K562 (cell line): ENCODE data around the gene AKR1A1. TPM values are rescaled to one million over a fixed set of nuclear protein-coding genes. Genes with fewer than 3 reads are reported as not detected.

Experiments
- ATAC-seq: fragments of 200-7000 bp; cut with Tn5 transposase; 3 replicates; pipeline ENCODE4 v1.9.1; 2020; ENCODE audit warnings: moderate library complexity
- BruUV-seq: library from RNA; stranded (reverse); fragments of 400-500 nt; replicated peaks from 2 replicates; lab custom pipeline; 2021; lab: Mats Ljungman, UMichigan
- CTCF ChIA-PET: fragments of 300-600 bp; formaldehyde crosslinking; extraction: SDS; loops from one replicate; lab custom pipeline; 2021; ENCODE audit warnings: low intra/inter-chr PET ratio; lab: Yijun Ruan, JAX
- POLR2A ChIA-PET: fragments of 300-600, 350-650 bp; sonication (Branson Sonifier 250); formaldehyde crosslinking; extraction: SDS; loops from one replicate; lab custom pipeline; 2021; ENCODE audit warnings: antibody characterized with exemption, inconsistent platforms; lab: Yijun Ruan, JAX
- DNase-seq, 4 experiments: peaks; one replicate each; pipeline versions ENCODE4 v3.0.0 to v3.0.0-alpha.2; 2011 to 2018; ENCODE audit warnings: low spot score in 3 of 4, mixed read lengths in 3 of 4; ENCODE audit errors: extremely low read depth in 1 of 4
- FAIRE-seq: peaks from 2 replicates; lab custom pipeline; 2011; peaks lifted over from hg19 to GRCh38; lab: Jason Lieb, UNC
- H2AFZ ChIP-seq: 2 replicates; pipeline ENCODE4 v1.6.0; 2011; ENCODE audit warnings: low read depth, low read length, control low read depth, inconsistent platforms
- H3K27ac ChIP-seq: fragments of 200-600 bp; 3 replicates; pipeline ENCODE4 v1.8.0; 2011; ENCODE audit warnings: low read depth, mild to moderate bottlenecking, control low read depth, inconsistent platforms, low read length, moderate library complexity, mixed read lengths; ENCODE audit errors: extremely low read depth
- H3K27me3 ChIP-seq, 2 experiments: fragments of 300-600 bp in 1 of 2; 2 replicates in 1 of 2; 3 replicates in 1 of 2; pipeline versions ENCODE4 v1.6.0 to v1.8.0; 2011; ENCODE audit warnings: inconsistent platforms in 2 of 2, low read length in 2 of 2, mild to moderate bottlenecking in 1 of 2, mixed read lengths in 1 of 2, moderate library complexity in 1 of 2; ENCODE audit not compliant: control insufficient read depth in 2 of 2, insufficient read depth in 2 of 2
- H3K36me3 ChIP-seq: fragments of 300-600 bp; 3 replicates; pipeline ENCODE4 v1.8.0; 2011; ENCODE audit warnings: mild to moderate bottlenecking, low read length, inconsistent platforms; ENCODE audit not compliant: control insufficient read depth, insufficient read depth
- H3K4me1 ChIP-seq, 2 experiments: fragments of 200-600 bp in 1 of 2; replicated peaks in 1 of 2; 2 replicates in 1 of 2; 3 replicates in 1 of 2; pipeline versions ENCODE4 v1.5.1 to v1.8.0; 2011; ENCODE audit warnings: inconsistent platforms in 2 of 2, low read length in 2 of 2, mild to moderate bottlenecking in 1 of 2, mixed read lengths in 1 of 2, moderate library complexity in 1 of 2; ENCODE audit not compliant: control insufficient read depth in 2 of 2, insufficient read depth in 2 of 2
- H3K4me2 ChIP-seq: 2 replicates; pipeline ENCODE4 v1.6.1; 2011; ENCODE audit warnings: low read length, control low read depth, inconsistent platforms, mixed read lengths; ENCODE audit not compliant: insufficient read depth
- H3K4me3 ChIP-seq: fragments of 200-600 bp; sonication (generic), shearing (Covaris generic); 2 replicates; pipeline ENCODE4 v1.5.1; 2016; ENCODE audit warnings: control low read depth, inconsistent platforms
- H3K79me2 ChIP-seq: fragments of 200-600 bp; 3 replicates; pipeline ENCODE4 v1.8.0; 2011; ENCODE audit warnings: low read length, inconsistent platforms; ENCODE audit not compliant: control insufficient read depth, insufficient read depth
- H3K9ac ChIP-seq, 2 experiments: 2 replicates each; pipeline versions ENCODE4 v1.6.0 to v1.6.1; 2011; ENCODE audit warnings: low read depth in 2 of 2, low read length in 2 of 2, control low read depth in 1 of 2, inconsistent platforms in 1 of 2, mild to moderate bottlenecking in 1 of 2, mixed read lengths in 1 of 2; ENCODE audit not compliant: insufficient read depth in 1 of 2
- H3K9me1 ChIP-seq: one replicate; pipeline ENCODE4 v1.6.0; 2011; ENCODE audit warnings: inconsistent platforms, mild to moderate bottlenecking, low read length, moderate library complexity; ENCODE audit not compliant: control insufficient read depth, insufficient read depth
- H3K9me3 ChIP-seq: replicated peaks from 2 replicates; pipeline ENCODE4 v1.5.1; 2011; ENCODE audit warnings: low read depth, low read length, inconsistent platforms; ENCODE audit not compliant: control insufficient read depth, insufficient read depth
- H4K20me1 ChIP-seq: replicated peaks from 2 replicates; pipeline ENCODE4 v1.6.1; 2011; ENCODE audit warnings: low read length, inconsistent platforms, mixed read lengths; ENCODE audit not compliant: control insufficient read depth, insufficient read depth
- ATF7 ChIP-seq: fragments of 450-650 bp; IDR thresholded peaks from 2 replicates; pipeline ENCODE4 v1.7.1; 2014; ENCODE audit warnings: mild to moderate bottlenecking, moderate library complexity
- CBX3 ChIP-seq, 2 experiments: IDR thresholded peaks; 1 replicate in 1 of 2; 2 replicates in 1 of 2; pipeline ENCODE4 v1.6.1; 2012; ENCODE audit warnings: inconsistent platforms in 2 of 2, low read length in 2 of 2, borderline replicate concordance in 1 of 2, control low read depth in 1 of 2
- EHMT2 ChIP-seq: fragments of 450-650 bp; IDR thresholded peaks from 2 replicates; pipeline ENCODE4 v1.6.1; 2018; ENCODE audit warnings: antibody characterized with exemption
- ESRRA ChIP-seq: fragments of 450-650 bp; IDR thresholded peaks from 2 replicates; pipeline ENCODE4 v1.6.1; 2014; ENCODE audit warnings: low read depth, mild to moderate bottlenecking, moderate library complexity, borderline replicate concordance
- GATAD2A ChIP-seq: fragments of 450-650 bp; IDR thresholded peaks from 2 replicates; pipeline ENCODE4 v1.6.1; 2017
- HDGF ChIP-seq: fragments of 450-650 bp; IDR thresholded peaks from 2 replicates; pipeline ENCODE4 v1.6.1; 2016
- NFATC3 ChIP-seq: fragments of 450-650 bp; IDR thresholded peaks from 2 replicates; pipeline ENCODE4 v1.6.1; 2017; ENCODE audit warnings: mild to moderate bottlenecking
- SMARCE1 ChIP-seq: fragments of 450-650 bp; IDR thresholded peaks from 2 replicates; pipeline ENCODE4 v1.7.1; 2016; ENCODE audit warnings: mild to moderate bottlenecking
- TAF7 ChIP-seq: fragments of 450-650 bp; IDR thresholded peaks from 2 replicates; pipeline ENCODE4 v1.6.1; 2016; ENCODE audit warnings: missing genetic modification characterization, missing compliant biosample characterization
- TEAD1 ChIP-seq, 2 experiments: fragments of 450-650 bp in 1 of 2; sonication (generic) in 1 of 2; formaldehyde crosslinking; IDR thresholded peaks; 2 replicates each; pipeline versions ENCODE4 v1.4.0 to v1.8.0; 2020 to 2022; ENCODE audit warnings: mild to moderate bottlenecking in 2 of 2, missing genetic modification reagents in 1 of 2
- U2AF1 ChIP-seq: fragments of 200-400 bp; formaldehyde crosslinking; optimal IDR thresholded peaks from 2 replicates; pipeline ENCODE3; 2017; ENCODE audit warnings: mild to moderate bottlenecking, low read depth, low read length, moderate library complexity
- ZNF696 ChIP-seq: fragments of 250-450 bp; sonication (Bioruptor Pico); conservative IDR thresholded peaks from 2 replicates; pipeline ENCODE4 v1.4.0; 2020; ENCODE audit warnings: mild to moderate bottlenecking, moderate library complexity
- WGBS: fragments of 100-300 bp; shearing (Covaris generic); methylation state at CpG from one replicate; pipeline ENCODE4 v1.1.6; 2016; ENCODE audit warnings: low coverage, mixed read lengths; ENCODE audit not compliant: insufficient coverage; ENCODE audit errors: missing lambda C conversion rate; 5-methylcytosine and 5-hydroxymethylcytosine counted together
- in situ Hi-C: fragments of 300-500 bp; cut with MboI; formaldehyde crosslinking; loops from 4 replicates; pipeline ENCODE4 v1.15.0; 2018; ENCODE audit warnings: inconsistent platforms, mixed read lengths
- intact Hi-C: fragments of 100-400 bp; cut with micrococcal nuclease; formaldehyde crosslinking; loops from 2 replicates; pipeline ENCODE4 v1.14.2; 2022
- polyA plus RNA-seq, 8 experiments: library from polyadenylated mRNA; depleted of rRNA in 4 of 8; stranded (reverse) in 5 of 8; unstranded in 3 of 8; fragments of >200 nt; fragmentation: Nextera tagmentation in 2 of 8; fragmentation: Illumina TruSeq in 1 of 8; extraction: Ambion mirVana in 2 of 8; extraction: Trizol in 1 of 8; gene quantifications; 2 replicates each; pipeline versions ENCODE4 v1.2.1 to v1.2.3, GENCODE V29; 2011 to 2014; ENCODE audit warnings: inconsistent platforms in 1 of 8, missing spikeins in 1 of 8
- total RNA-seq, 7 experiments: library from RNA; depleted of rRNA in 6 of 7; stranded (reverse); fragments of >200 nt in 6 of 7; fragmentation: Illumina TruSeq in 2 of 7; extraction: Trizol in 2 of 7; gene quantifications; 2 replicates each; pipeline versions ENCODE4 v1.2.1 to v1.2.3, GENCODE V29; 2011 to 2021; ENCODE audit warnings: low replicate concordance in 1 of 7
- TF ChIP-seq, protein P1 (sequence below), 2 experiments: IDR thresholded peaks; 2 replicates each; pipeline ENCODE4 v1.6.1; 2012; ENCODE audit warnings: improper control_type of control experiment in 2 of 2, low read depth in 2 of 2, low read length in 2 of 2, borderline replicate concordance in 1 of 2

AKR1A1 gene
- total and polyA plus RNA-seq, 9 of the 15 experiments (the other 6 are each of a cell fraction or from before 2014, with no cell fraction given), result 68.6 to 211 (median 132) TPM

DNA sequence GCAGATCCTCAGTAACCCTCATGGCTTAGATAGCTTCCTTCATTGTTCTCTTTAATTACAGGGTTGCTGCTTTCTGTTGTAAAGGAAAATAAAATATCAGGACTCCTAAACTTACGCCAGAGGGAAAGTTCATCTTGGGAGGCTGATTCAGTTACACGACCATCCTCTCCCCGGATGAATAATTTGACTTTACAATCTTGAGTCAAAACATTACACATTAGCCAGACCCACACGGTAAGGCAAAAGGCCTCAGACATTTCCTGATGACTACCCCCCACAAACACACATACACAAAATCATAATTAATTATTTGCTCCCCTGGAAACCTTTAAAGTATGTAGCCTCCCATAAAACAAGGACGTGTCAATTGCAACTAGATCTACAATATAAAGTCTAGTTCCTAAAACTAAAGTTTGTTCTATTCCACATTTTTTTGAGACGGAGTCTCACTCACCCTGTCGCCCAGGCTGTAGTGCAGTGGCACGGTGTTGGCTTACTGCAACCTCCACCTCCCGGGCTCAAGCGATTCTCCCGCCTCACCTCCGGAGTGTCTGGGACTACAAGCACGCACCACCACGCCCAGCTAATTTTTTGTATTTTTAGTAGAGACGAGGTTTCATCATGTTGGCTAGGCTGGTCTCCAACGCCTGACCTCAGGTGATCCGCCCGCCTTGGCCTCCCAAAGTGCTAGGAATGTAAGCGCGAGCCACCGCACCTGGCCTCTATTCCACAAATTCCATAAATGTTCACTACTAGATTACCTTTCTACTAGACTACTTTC lies 28.1 kb upstream of the AKR1A1 start:
- peaks cover 20% of the 10 kb centered on the region for H3K36me3 ChIP-seq
- peak overlapping the region; percentile 96 for H3K4me3 ChIP-seq
- ChIA-PET POLR2A (interaction anchor here (0.6 to 6.4 kb wide), 72 partner anchors 7 to 848 kb away, joined by 3 to 142 read pairs (median 5); partner anchors contain the start of genes AKR1A1, ARMH1, CCDC163 and CCDC17), CTCF (interaction anchor here (1.0 kb wide), 2 partner anchors 28 to 47 kb away, joined by 3 read pairs; partner anchors contain the start of gene AKR1A1)
- H3K79me2 ChIP-seq, result peaks cover 43% of the 10 kb centered on the region
- TSS peak; percentile 99 for BruUV-seq
- peaks cover 21% of the 10 kb centered on the region for H4K20me1 ChIP-seq
- H3K27me3 ChIP-seq, result no peaks in the 10 kb centered on the region
- H3K4me1 ChIP-seq, result peaks cover 25 to 29% of the 10 kb centered on the region in 2 experiments
- DNase-seq (peak in 1 of 4 experiments; percentile 56), FAIRE-seq (no peak), ATAC-seq (peak; percentile 38)
- no peaks in the 10 kb centered on the region for H3K9me3 ChIP-seq
- intact Hi-C loops (no loop called here), in situ Hi-C loops (no loop called here)
- 24% methylated on average over 21 of the region's 21 CpGs for WGBS
- peak overlapping the region; percentile 94 for H2AFZ ChIP-seq
- H3K9ac ChIP-seq, result peak overlapping the region; percentile 89 to 97
- peak overlapping the region; percentile 87 for H3K27ac ChIP-seq
- no peaks in the 10 kb centered on the region for H3K9me1 ChIP-seq
- H3K4me2 ChIP-seq, result peak overlapping the region; percentile 96
- TF ChIP-seq SMARCE1, result 0 out of 2 replicates have a peak, but pooled peaks have one; percentile 2
- TF ChIP-seq ATF7, result peak; percentile 13; the same call in 1 of the 2 replicates
- TF ChIP-seq TAF7 (tag), result no peak
- peak; percentile 18; the same call in 1 of the 2 replicates for TF ChIP-seq NFATC3
- TF ChIP-seq TEAD1 (CRISPR knock-in tag; IDR thresholded peaks at IDR 0.05), result no peak
- TF ChIP-seq U2AF1, result no peak
- peak; percentile 11 for TF ChIP-seq GATAD2A
- peak; percentile 51; the same call in 1 of the 2 replicates for TF ChIP-seq HDGF
- TF ChIP-seq, protein P1, sequence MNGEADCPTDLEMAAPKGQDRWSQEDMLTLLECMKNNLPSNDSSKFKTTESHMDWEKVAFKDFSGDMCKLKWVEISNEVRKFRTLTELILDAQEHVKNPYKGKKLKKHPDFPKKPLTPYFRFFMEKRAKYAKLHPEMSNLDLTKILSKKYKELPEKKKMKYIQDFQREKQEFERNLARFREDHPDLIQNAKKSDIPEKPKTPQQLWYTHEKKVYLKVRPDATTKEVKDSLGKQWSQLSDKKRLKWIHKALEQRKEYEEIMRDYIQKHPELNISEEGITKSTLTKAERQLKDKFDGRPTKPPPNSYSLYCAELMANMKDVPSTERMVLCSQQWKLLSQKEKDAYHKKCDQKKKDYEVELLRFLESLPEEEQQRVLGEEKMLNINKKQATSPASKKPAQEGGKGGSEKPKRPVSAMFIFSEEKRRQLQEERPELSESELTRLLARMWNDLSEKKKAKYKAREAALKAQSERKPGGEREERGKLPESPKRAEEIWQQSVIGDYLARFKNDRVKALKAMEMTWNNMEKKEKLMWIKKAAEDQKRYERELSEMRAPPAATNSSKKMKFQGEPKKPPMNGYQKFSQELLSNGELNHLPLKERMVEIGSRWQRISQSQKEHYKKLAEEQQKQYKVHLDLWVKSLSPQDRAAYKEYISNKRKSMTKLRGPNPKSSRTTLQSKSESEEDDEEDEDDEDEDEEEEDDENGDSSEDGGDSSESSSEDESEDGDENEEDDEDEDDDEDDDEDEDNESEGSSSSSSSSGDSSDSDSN (IDR thresholded peaks at IDR 0.05; ENCODE audit: borderline replicate concordance in 1 of 2, low read depth in 2 of 2, low read length in 2 of 2), result 0 out of 4 replicates have a peak, but pooled peaks of 1 of the 2 experiments have one; percentile 54
- TF ChIP-seq ZNF696, result no peak
- TF ChIP-seq EHMT2, result no peak
- no peak for TF ChIP-seq CBX3 (IDR thresholded peaks at IDR 0.05; ENCODE audit: borderline replicate concordance in 1 of 2, low read length in 2 of 2)
- TF ChIP-seq ESRRA, result no peak
